GM10847 (cell line): ENCODE results near the gene CLSTN2.

ENCODE experiments used
- POLR2A ChIP-seq: IDR thresholded peaks from 2 replicates; pipeline ENCODE4 v1.6.1; 2011; ENCODE audit not compliant: insufficient read length; ENCODE audit errors: extremely low read depth

CLSTN2 gene

GRCh38 chr3:140586311-140586710 is 651.3 kb downstream of the CLSTN2 start:
- no peak for TF ChIP-seq POLR2A

GRCh38 chr3:140588558-140588957 is 653.6 kb downstream of the CLSTN2 start:
- no peak for TF ChIP-seq POLR2A

DNA sequence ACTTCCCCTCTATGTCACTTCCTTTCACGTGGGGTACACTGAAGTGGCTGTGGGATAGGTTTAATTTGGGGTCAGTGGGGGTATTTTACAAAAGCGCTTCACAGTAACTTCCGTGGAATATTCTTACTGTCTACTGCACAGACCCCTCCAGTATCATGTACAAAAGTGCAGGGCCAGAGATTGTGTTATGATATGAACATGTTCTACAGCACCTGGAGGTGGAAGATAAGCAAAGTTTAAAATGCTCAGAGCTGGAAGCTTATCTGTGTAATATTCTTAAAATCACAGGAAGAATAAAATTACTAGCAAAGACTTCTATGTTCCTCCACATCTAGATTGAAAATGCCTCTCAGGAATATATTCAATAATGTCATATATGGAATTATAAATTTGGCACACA is 658.8 kb downstream of the CLSTN2 start:
- TF ChIP-seq POLR2A: no peak

- no peak for TF ChIP-seq POLR2A
These were observed 660.3 kb downstream of the CLSTN2 start for GRCh38 chr3:140595295-140595694.

DNA sequence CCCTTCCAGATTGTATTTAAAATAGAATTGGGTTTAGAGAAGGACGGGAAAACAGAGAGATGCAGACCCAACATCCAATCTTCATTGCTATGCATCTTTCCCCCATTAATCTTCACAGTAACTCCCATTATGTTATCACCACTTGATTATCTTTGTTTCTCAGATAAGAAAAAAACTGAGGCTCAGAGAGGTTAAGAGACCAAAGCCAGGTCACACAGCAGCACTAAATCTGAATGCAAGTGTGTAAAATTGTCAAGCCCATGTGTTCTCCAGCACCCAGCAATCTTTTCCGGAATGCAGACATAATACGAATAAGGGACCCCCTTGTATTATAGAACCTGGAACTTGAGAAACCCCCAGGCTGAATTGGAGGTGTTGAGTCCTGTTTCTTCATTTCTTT is 662.4 kb downstream of the CLSTN2 start:
- TF ChIP-seq POLR2A: no peak

GRCh38 chr3:140597792-140598191 is 662.8 kb downstream of the CLSTN2 start:
- TF ChIP-seq POLR2A: no peak

- TF ChIP-seq POLR2A: no peak
These were observed 664.0 kb downstream of the CLSTN2 start for GRCh38 chr3:140599009-140599408.

DNA sequence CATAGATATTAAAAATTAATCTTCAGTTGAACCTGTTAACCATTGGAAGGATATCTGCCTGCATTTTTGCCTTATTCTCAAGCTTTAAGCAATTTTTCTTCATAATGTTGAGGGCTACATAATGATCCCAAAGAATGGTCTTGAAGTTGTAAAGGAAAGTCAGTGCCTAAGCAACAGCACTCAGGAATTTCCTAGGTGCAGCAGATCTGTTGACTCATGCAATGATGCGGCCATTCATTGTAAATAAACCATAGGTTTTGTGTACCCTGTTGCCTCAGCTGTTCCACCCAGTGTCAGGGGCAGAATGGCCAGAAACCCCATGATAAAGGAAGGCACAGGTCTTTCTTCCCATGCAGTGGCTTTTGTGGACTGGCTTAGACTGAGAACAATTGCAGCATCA is 664.5 kb downstream of the CLSTN2 start:
- no peak for TF ChIP-seq POLR2A

DNA sequence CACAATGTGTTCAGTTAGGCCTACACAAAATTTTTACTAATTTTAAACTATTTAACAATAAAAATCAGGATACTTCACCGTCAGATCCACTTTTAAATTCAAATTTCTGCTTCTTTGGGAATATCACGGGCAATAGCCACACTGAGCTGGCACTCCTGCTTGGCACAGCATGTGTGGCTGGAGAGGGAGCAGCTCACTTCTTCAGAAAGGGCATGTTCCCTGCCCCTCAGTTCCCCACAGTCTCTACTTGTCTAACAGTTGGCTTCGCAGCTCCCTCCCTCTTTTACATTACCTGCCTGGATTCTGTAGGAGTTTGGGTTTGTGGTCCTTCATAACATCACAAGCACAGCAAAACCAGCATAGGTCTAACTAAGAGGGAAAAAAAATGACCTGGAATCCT is 666.9 kb downstream of the CLSTN2 start:
- TF ChIP-seq POLR2A: no peak

- no peak for TF ChIP-seq POLR2A
These were observed 667.8 kb downstream of the CLSTN2 start for GRCh38 chr3:140602781-140603180.

- no peak for TF ChIP-seq POLR2A
These were observed 668.8 kb downstream of the CLSTN2 start for GRCh38 chr3:140603766-140604165.

DNA sequence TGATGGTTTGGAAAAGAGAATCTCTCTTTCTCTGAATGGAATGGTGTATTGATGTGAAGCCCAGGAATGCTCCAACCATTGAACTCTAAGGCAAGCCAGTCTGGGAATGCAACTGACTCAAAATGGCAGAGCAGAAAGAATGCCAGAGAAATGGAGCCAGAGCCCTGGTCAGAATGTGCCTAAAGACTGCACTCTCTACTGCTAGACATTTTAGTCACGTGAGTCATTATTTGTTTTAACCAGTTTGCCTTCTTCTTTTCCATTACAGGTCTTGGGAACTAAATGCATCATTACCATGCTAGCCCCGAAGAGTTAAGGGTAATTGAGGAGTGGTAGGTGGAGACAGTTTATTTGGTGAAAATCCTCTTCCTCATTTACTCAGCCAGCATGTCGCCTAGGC is 675.6 kb downstream of the CLSTN2 start:
- TF ChIP-seq POLR2A: no peak

DNA sequence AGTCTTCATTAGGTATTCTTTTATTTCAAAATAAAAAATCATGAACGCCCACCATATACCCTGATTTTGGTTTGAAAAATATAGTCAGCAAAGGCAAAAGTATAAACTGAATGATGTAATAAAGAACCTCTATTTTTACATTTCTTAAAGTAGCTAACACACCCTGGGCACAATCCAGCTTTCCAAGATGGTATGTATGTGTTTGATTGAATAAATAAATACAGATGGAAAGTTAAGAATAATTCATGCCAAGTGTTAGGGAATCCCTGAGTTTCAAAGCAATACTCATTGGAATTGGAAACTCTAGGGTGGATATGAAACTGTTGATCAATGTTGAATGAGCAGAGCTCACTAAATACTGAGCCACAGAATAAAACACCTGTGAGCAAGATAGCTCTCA is 679.0 kb downstream of the CLSTN2 start:
- TF ChIP-seq POLR2A: no peak

GRCh38 chr3:140617135-140617534 is 682.1 kb downstream of the CLSTN2 start:
- TF ChIP-seq POLR2A: no peak

- no peak for TF ChIP-seq POLR2A
These were observed 691.9 kb downstream of the CLSTN2 start for GRCh38 chr3:140626856-140627255.
